ENCODE results near the gene VSTM2L.

Gene VSTM2L

GRCh38 chr20:37878835-37879599 lies 23.9 kb upstream of the VSTM2L start:
- no peak for DNase-seq (ENCODE audit: low read depth)

DNA sequence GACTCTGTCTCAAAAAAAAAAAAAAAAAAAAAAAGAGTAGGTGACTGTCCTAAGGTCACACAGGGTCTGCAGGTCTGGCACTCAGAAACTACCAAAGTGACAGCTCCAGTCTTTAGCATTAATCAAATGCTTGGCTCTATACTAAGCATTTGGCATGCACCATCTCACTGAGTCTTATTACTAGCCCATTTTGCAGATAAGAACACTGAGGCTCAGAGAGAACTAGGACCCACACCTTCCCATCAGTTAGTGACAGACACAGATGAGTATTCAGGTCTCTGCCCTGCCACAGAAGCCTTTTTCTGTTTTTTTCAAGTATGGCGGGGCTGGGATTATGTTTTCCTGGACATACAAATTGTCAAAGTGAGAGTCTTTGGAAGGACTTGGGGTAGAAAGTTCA lies 23.1 kb upstream of the VSTM2L start:
- DNase-seq (ENCODE audit: low read depth) = no peak

- DNase-seq (ENCODE audit: low read depth) = no peak
Measured at GRCh38 chr20:37880726-37881591, 22.0 kb upstream of the VSTM2L start.

DNA sequence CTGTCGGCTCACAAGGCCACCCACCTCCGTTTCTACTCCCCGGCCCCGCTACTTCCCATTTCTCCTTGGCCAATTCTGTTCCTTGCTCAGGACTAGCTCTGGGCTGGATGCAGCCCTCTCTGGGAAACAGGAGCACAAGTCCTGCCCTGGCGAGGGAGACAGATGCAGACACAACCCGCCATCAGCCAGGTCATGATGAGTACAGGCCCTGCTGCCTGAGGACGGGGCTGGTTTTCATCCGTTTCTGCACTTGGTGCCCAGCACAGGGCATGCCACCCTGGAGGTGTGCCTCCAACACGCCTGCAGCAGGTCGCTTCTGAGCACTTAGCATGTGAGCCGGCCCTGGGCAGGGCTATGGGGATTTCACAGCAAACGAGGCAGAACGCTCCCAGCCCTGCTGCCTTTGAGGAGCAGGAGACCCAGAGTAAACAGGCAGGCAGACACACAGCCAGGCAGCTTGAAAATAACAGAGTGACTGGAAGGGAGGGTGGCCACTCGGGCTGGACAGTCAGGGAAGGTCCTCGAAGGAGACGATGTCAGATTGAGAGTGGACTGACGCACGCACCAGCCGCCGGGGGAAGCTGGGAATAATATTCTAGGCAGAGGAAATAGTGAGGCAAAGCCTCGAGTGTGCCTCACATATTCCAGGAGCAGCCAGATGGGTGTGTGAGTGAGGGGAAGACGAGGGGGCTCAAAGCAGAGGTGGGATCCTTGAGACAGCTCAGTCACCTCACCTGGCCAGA lies 21.2 kb upstream of the VSTM2L start:
- DNase-seq (ENCODE audit: low read depth) = no peak

DNA sequence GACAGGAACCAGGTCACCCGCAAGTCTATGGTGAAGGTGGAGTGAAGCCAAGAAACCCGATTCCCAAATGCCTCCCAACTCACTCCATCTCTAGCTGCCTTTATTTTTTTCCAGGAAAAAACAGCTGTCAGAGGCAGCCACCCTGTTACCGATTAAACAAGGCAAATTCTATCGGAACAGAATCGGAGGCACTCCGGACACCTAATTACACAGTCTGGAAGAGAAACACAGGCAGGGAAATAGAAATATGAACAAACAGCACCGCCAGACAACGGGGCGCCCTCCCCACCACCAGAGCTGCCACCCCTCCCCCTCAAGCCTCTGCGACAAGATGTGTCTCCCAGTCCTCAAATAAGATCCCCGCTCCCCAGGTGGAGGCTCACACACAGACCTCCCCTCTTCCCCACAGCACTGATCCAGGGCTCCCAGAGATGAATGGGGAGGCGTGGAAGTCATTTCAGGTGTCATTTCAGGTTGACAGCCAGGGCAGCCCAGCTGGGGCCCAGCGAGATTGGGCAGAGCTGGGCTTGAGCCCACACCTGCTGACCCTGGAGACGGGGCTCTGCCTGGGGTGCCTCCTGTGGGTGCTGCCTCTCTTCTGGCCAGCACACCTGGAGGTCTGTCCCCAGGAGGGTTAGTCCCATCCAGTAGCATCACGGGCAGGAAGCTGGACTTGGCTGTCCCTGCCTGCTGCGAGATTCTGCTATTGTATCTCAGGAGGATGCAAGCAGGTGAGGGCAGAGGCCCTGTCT lies 19.8 kb upstream of the VSTM2L start:
- DNase-seq (ENCODE audit: low read depth) = no peak

- DNase-seq (ENCODE audit: low read depth) = no peak
Measured at GRCh38 chr20:37885042-37885441, 17.9 kb upstream of the VSTM2L start.

DNA sequence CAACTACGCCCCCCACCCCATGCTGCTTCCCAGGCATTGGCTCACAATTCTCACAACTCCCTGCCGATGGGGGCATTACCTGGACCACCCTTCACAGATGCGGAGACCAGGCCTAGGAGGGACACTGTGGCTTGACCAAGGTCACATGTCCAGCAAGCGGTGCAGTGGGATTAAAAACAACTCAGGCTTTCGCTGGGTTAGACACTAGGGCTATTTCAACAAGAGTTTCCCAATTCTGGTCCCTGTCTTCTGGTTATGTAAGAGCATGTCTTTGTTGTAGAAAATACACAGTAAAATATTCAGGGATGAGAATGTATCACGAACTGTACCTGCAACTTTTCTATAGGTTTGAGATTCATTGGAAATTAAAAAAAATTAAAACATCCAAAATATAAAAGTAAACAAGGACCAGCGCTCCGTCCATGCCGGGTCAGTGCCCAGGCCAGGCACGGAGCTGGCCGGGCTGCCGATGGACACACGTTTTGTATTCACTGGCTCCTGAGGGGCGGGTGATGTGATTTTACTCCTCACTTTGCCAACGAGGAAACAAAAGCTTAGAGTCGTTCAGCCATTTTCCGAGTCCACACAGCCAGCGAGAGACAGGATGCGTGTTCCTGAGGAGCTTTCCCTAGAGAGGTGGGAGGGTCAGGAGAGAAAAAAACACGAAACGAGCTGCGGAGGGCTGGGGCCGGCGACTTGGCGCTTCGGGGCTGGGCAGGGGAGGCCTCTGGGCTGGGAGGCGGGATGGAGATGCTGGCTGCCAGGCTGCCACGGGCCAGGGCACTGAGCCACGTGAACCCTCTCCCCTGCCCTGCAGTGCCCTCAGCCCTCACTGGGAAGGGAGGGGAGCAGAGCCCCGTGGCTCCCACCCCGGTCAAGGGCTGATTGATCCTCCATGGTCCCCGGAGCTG lies 17.1 kb upstream of the VSTM2L start:
- DNase-seq (ENCODE audit: low read depth) = no peak

- no peak for DNase-seq (ENCODE audit: low read depth)
Measured at GRCh38 chr20:37886851-37887297, 16.1 kb upstream of the VSTM2L start.

GRCh38 chr20:37888641-37889040 lies 14.3 kb upstream of the VSTM2L start:
- no peak for DNase-seq (ENCODE audit: low read depth)

DNA sequence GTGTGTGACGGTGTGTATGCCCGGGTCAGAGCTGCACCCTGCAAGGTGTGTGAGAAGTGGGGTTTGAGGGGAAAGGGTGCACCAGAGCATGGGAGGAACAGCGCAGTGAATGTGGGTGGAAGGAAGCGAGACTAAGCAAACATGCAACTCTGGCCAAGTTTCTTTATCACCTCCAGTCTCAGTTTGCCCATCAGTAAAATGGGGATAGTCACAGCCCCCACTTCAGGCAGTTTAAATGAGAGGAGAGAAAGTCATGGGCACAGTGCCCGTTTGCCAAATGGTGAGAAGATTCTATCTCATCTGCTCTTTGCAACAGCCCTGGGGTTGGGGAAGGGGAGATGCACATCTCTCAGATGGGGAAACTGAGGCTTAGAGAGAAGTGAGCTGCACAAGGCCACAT lies 12.8 kb upstream of the VSTM2L start:
- DNase-seq (ENCODE audit: low read depth) = no peak

- no peak for DNase-seq (ENCODE audit: low read depth)
Measured at GRCh38 chr20:37890643-37891042, 12.3 kb upstream of the VSTM2L start.

GRCh38 chr20:37892001-37892400 lies 10.9 kb upstream of the VSTM2L start:
- DNase-seq (ENCODE audit: low read depth) = no peak

- no peak for DNase-seq (ENCODE audit: low read depth)
Measured at GRCh38 chr20:37893566-37894241, 9.2 kb upstream of the VSTM2L start.

GRCh38 chr20:37894454-37894853 lies 8.5 kb upstream of the VSTM2L start:
- no peak for DNase-seq (ENCODE audit: low read depth)

- DNase-seq (ENCODE audit: low read depth) = no peak
Measured at GRCh38 chr20:37895166-37895565, 7.8 kb upstream of the VSTM2L start.

DNA sequence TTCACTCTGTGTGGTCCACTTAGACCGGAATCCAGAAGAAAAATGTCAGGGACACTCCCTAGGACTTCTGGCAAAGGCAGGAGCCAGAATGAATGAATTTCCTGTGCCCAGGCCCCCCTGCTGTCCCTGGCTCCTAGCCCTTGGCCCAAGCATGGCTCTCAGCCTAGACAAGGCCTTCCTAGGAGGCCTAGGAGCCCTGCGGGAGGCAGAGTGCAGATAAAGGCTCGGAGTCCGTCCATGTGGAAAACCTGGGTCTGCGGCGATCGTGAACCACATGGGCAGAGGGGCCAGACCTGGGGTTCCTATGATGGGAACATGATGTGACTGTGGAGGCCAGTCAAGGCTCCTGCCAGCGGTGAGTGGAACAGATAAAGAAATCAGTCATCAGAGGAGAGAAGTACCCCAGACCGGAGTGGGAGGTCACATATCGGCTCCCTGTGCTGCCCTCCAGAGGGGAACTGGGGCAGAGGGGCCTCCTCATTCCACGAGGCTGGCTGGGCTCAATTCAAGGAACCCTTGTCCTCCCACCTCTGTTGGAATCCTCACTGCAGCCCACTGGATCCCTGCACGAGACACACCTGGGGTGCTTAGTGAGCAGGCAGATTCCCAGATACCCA lies 5.9 kb upstream of the VSTM2L start:
- no peak for DNase-seq (ENCODE audit: low read depth)

- DNase-seq (ENCODE audit: low read depth) = no peak
Measured at GRCh38 chr20:37898233-37899104, 4.5 kb upstream of the VSTM2L start.
